Measurements from ENCODE around the gene LEMD1.

DNA sequence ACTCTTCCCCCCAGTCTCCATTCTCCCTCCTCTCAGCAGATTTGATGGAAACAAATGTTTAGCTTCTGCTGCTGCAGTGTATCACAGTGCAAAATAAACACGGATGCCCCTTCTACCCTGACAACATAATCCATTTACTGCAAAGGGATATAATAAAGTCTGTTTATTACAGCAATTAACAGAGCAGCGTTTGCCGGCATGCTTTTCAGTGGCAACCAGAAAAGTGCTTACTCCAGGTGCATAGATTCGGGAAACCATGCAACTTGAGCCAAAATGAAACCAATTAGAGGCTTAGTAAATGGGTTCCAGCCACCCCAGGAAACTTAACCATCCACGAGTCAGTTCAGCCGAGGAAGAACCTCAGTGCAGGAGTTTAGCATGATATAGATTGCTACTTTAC is 12.9 kb upstream of the LEMD1 start:
- TF ChIP-seq, protein P1, sequence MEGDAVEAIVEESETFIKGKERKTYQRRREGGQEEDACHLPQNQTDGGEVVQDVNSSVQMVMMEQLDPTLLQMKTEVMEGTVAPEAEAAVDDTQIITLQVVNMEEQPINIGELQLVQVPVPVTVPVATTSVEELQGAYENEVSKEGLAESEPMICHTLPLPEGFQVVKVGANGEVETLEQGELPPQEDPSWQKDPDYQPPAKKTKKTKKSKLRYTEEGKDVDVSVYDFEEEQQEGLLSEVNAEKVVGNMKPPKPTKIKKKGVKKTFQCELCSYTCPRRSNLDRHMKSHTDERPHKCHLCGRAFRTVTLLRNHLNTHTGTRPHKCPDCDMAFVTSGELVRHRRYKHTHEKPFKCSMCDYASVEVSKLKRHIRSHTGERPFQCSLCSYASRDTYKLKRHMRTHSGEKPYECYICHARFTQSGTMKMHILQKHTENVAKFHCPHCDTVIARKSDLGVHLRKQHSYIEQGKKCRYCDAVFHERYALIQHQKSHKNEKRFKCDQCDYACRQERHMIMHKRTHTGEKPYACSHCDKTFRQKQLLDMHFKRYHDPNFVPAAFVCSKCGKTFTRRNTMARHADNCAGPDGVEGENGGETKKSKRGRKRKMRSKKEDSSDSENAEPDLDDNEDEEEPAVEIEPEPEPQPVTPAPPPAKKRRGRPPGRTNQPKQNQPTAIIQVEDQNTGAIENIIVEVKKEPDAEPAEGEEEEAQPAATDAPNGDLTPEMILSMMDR (IDR thresholded peaks at IDR 0.05; ENCODE audit: low read length): no peak
- TF ChIP-seq EZH2 (optimal IDR thresholded peaks at IDR 0.05; ENCODE audit: low read depth, low read length): no peak
- TF ChIP-seq EZH2phosphoT487 (IDR thresholded peaks at IDR 0.05; ENCODE audit: low read length): no peak
